Transverse colon (tissue), 3 donors: ENCODE measurements around the gene EIF4EBP3.

Source experiments
- POLR2A ChIP-seq: fragments of 450-650 bp; IDR thresholded peaks from one replicate; pipeline ENCODE4 v1.6.1; 2016; ENCODE audit warnings: antibody characterized with exemption, mild to moderate bottlenecking, moderate library complexity
- TF ChIP-seq, protein P1 (sequence below), 5 experiments: fragments of 200-600 bp in 3 of 5; fragments of 450-650 bp in 2 of 5; sonication (generic) in 3 of 5; IDR thresholded peaks; 1 replicate in 2 of 5; 2 replicates in 3 of 5; pipeline ENCODE4 v1.5.1; 2016 to 2017; ENCODE audit warnings: antibody characterized with exemption in 5 of 5, inconsistent platforms in 3 of 5, mild to moderate bottlenecking in 2 of 5, moderate library complexity in 1 of 5

DNA sequence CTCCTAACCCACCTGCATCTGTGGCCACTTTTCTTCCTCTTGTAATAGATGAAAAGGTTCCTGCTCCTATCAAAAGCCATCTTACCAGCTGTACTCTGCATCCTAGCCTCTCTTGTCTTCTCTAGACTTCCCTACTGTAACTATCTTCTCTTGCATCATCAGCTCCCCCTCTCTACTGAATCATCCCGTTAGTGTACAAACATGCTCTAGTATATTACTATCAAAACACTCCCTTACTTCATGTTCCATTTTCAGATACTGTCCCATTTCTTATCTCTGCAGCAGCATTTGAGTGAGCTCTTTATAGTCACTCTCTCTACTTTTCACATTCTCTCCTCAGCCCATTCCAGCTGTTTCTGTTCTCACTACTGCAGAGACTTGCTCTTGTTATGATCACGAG lies 7.0 kb downstream of the EIF4EBP3 start:
- TF ChIP-seq, protein P1, sequence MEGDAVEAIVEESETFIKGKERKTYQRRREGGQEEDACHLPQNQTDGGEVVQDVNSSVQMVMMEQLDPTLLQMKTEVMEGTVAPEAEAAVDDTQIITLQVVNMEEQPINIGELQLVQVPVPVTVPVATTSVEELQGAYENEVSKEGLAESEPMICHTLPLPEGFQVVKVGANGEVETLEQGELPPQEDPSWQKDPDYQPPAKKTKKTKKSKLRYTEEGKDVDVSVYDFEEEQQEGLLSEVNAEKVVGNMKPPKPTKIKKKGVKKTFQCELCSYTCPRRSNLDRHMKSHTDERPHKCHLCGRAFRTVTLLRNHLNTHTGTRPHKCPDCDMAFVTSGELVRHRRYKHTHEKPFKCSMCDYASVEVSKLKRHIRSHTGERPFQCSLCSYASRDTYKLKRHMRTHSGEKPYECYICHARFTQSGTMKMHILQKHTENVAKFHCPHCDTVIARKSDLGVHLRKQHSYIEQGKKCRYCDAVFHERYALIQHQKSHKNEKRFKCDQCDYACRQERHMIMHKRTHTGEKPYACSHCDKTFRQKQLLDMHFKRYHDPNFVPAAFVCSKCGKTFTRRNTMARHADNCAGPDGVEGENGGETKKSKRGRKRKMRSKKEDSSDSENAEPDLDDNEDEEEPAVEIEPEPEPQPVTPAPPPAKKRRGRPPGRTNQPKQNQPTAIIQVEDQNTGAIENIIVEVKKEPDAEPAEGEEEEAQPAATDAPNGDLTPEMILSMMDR (IDR thresholded peaks at IDR 0.05): no peak
- no peak for TF ChIP-seq POLR2A
